WTC11 (cell line): ENCODE data around the gene BCAR3.

Experiments used
- CBFB ChIP-seq: sonication (generic); formaldehyde crosslinking; IDR thresholded peaks from 2 replicates; pipeline ENCODE4 v1.8.1; 2022; ENCODE audit warnings: mild to moderate bottlenecking, low read depth, missing genetic modification reagents
- GABPB1 ChIP-seq: sonication (generic); formaldehyde crosslinking; IDR thresholded peaks from 2 replicates; pipeline ENCODE4 v1.8.1; 2023; ENCODE audit warnings: mild to moderate bottlenecking, missing genetic modification reagents
- JUN ChIP-seq: sonication (generic); formaldehyde crosslinking; IDR thresholded peaks from 2 replicates; pipeline ENCODE4 v1.8.0; 2023; ENCODE audit warnings: mild to moderate bottlenecking, missing genetic modification reagents
- KAT7 ChIP-seq: sonication (generic); formaldehyde crosslinking; IDR thresholded peaks from 2 replicates; pipeline ENCODE4 v1.8.1; 2023; ENCODE audit warnings: missing genetic modification reagents, mild to moderate bottlenecking, borderline replicate concordance
- NFYB ChIP-seq: sonication (generic); formaldehyde crosslinking; conservative IDR thresholded peaks from 2 replicates; pipeline ENCODE4 v1.8.0; 2022; ENCODE audit warnings: low read depth, missing genetic modification reagents
- TF ChIP-seq, protein P1 (sequence below): fragments of 200-600 bp; IDR thresholded peaks from 2 replicates; pipeline ENCODE4 v1.8.0; 2022; ENCODE audit warnings: antibody characterized with exemption

DNA sequence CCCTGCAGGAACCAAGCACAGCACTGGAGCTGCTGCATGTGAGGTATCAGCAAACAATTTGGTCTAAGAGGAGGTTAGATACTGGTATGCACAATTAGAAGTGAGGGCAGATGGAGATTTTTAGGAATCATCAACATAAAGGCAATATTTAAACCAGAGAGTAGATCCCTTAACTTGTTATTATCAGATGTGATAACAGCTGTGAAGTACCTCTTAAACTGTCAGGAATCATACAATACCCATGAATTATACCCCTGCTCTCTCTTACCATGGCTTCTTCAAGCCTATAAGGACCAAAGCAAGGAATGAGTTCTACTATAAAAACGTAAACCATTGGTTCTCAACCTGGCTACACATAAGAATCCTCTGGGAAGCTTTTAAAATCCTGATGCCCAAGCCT, 3.9 kb downstream of the BCAR3 start:
- no peak for TF ChIP-seq JUN (CRISPR knock-in tag)
- TF ChIP-seq KAT7 (CRISPR knock-in tag): no peak
- TF ChIP-seq, protein P1, sequence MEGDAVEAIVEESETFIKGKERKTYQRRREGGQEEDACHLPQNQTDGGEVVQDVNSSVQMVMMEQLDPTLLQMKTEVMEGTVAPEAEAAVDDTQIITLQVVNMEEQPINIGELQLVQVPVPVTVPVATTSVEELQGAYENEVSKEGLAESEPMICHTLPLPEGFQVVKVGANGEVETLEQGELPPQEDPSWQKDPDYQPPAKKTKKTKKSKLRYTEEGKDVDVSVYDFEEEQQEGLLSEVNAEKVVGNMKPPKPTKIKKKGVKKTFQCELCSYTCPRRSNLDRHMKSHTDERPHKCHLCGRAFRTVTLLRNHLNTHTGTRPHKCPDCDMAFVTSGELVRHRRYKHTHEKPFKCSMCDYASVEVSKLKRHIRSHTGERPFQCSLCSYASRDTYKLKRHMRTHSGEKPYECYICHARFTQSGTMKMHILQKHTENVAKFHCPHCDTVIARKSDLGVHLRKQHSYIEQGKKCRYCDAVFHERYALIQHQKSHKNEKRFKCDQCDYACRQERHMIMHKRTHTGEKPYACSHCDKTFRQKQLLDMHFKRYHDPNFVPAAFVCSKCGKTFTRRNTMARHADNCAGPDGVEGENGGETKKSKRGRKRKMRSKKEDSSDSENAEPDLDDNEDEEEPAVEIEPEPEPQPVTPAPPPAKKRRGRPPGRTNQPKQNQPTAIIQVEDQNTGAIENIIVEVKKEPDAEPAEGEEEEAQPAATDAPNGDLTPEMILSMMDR: no peak
- TF ChIP-seq GABPB1 (CRISPR knock-in tag): no peak
- no peak for TF ChIP-seq CBFB (CRISPR knock-in tag)
- no peak for TF ChIP-seq NFYB (CRISPR knock-in tag)
